Testis (tissue), 3 donors: ENCODE data around the gene RND3. TPM values are rescaled to one million over a fixed set of nuclear protein-coding genes. Genes with fewer than 3 reads are reported as not detected.

Experiments used
- DNase-seq: peaks from one replicate; pipeline ENCODE4 v3.0.0-alpha.2; 2019
- H3K27ac ChIP-seq, 2 donors: fragments of 200-600 bp; sonication (generic); one replicate each; pipeline ENCODE4 v1.5.1; 2019
- H3K27me3 ChIP-seq: fragments of 200-600 bp; sonication (generic); one replicate; pipeline ENCODE4 v1.5.1; 2019
- H3K36me3 ChIP-seq: fragments of 200-600 bp; sonication (generic); one replicate; pipeline ENCODE4 v1.5.1; 2017; ENCODE audit warnings: low read depth; ENCODE audit errors: missing control alignments
- H3K4me1 ChIP-seq: fragments of 200-600 bp; sonication (generic); one replicate; pipeline ENCODE4 v1.5.1; 2019
- H3K4me3 ChIP-seq, 2 donors: fragments of 200-600 bp; sonication (generic); one replicate each; pipeline ENCODE4 v1.5.1; 2017 to 2019
- H3K9me3 ChIP-seq: fragments of 200-600 bp; sonication (generic); one replicate; pipeline ENCODE4 v1.5.1; 2017
- POLR2A ChIP-seq: fragments of 450-650 bp; IDR thresholded peaks from one replicate; pipeline ENCODE4 v1.6.1; 2017; ENCODE audit warnings: antibody characterized with exemption, mild to moderate bottlenecking, moderate library complexity
- WGBS, 2 donors: methylation state at CpG; one replicate each; pipeline ENCODE4 v1.1.5; 2018; 5-methylcytosine and 5-hydroxymethylcytosine counted together
- intact Hi-C: fragments of 100-400 bp; cut with DNase I; formaldehyde crosslinking; loops from one replicate; pipeline ENCODE4 v1.15.1; 2023; ENCODE audit warnings: low total_unique reads
- polyA plus RNA-seq: library from polyadenylated mRNA; stranded (reverse); fragments of 350-450 nt; fragmentation: Illumina TruSeq; extraction: RNeasy Lipid Tissue Mini Kit (QIAGEN cat#74804); gene quantifications from one replicate; pipeline ENCODE4 v1.2.3, GENCODE V29; 2014; ENCODE audit warnings: low read depth, low replicate concordance; ENCODE audit not compliant: insufficient read depth
- total RNA-seq, 2 donors: library from RNA; depleted of rRNA; stranded (reverse); fragments of >200 nt; gene quantifications; one replicate each; pipeline ENCODE4 v1.2.3, GENCODE V29; 2016
- TF ChIP-seq, protein P1 (sequence below), 3 experiments: fragments of 450-650 bp in 2 of 3; fragments of 200-600 bp in 1 of 3; sonication (generic) in 1 of 3; IDR thresholded peaks; one replicate each; pipeline ENCODE4 v1.5.1; 2016 to 2019; ENCODE audit warnings: antibody characterized with exemption in 3 of 3, mild to moderate bottlenecking in 2 of 3, moderate library complexity in 1 of 3

Gene RND3
- total and polyA plus RNA-seq, 3 donors from 2014 or later, result 5.0 to 10.2 (median 8.0) TPM

GRCh38 chr2:150468350-150468960, 19.0 kb downstream of the RND3 start:
- H3K27me3 ChIP-seq, result no peaks in the 10 kb centered on the region
- H3K9me3 ChIP-seq, result no peaks in the 10 kb centered on the region
- H3K4me3 ChIP-seq, result no peak overlapping the region
- no peaks in the 10 kb centered on the region for H3K36me3 ChIP-seq
- no peak overlapping the region for H3K27ac ChIP-seq
- no peak for DNase-seq
- TF ChIP-seq POLR2A, result no peak
- TF ChIP-seq, protein P1, sequence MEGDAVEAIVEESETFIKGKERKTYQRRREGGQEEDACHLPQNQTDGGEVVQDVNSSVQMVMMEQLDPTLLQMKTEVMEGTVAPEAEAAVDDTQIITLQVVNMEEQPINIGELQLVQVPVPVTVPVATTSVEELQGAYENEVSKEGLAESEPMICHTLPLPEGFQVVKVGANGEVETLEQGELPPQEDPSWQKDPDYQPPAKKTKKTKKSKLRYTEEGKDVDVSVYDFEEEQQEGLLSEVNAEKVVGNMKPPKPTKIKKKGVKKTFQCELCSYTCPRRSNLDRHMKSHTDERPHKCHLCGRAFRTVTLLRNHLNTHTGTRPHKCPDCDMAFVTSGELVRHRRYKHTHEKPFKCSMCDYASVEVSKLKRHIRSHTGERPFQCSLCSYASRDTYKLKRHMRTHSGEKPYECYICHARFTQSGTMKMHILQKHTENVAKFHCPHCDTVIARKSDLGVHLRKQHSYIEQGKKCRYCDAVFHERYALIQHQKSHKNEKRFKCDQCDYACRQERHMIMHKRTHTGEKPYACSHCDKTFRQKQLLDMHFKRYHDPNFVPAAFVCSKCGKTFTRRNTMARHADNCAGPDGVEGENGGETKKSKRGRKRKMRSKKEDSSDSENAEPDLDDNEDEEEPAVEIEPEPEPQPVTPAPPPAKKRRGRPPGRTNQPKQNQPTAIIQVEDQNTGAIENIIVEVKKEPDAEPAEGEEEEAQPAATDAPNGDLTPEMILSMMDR (IDR thresholded peaks at IDR 0.05), result no peak
- no peaks in the 10 kb centered on the region for H3K4me1 ChIP-seq
- WGBS, 2 donors, result 80 to 84% methylated on average over 7 of the region's 7 CpGs
- intact Hi-C loops, result no loop called here

DNA sequence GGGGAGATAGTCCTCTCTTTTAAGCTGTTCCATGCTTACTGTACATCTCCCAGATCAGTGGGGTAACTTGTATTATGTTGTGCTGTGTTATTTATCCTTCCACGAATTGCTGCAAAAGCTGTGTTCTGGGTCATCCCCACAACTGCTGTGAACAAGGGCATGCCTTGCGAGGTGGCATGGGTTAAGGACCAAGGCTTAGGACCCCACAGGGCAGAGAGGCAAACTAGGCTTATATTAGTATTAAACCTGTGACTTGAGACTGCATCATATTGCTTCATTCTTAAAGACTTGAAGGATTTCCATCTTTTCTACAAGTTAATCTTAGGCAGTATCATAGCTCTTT, 19.9 kb downstream of the RND3 start:
- H3K36me3 ChIP-seq, result no peaks in the 10 kb centered on the region
- intact Hi-C loops, result no loop called here
- 82 to 84% methylated on average over 2 of the region's 2 CpGs for WGBS, 2 donors
- H3K27me3 ChIP-seq, result no peaks in the 10 kb centered on the region
- TF ChIP-seq, protein P1 (IDR thresholded peaks at IDR 0.05), result no peak
- no peak for TF ChIP-seq POLR2A
- H3K4me1 ChIP-seq, result no peaks in the 10 kb centered on the region
- no peak for DNase-seq
- H3K27ac ChIP-seq, result no peak overlapping the region
- no peaks in the 10 kb centered on the region for H3K9me3 ChIP-seq
- no peak overlapping the region for H3K4me3 ChIP-seq

DNA sequence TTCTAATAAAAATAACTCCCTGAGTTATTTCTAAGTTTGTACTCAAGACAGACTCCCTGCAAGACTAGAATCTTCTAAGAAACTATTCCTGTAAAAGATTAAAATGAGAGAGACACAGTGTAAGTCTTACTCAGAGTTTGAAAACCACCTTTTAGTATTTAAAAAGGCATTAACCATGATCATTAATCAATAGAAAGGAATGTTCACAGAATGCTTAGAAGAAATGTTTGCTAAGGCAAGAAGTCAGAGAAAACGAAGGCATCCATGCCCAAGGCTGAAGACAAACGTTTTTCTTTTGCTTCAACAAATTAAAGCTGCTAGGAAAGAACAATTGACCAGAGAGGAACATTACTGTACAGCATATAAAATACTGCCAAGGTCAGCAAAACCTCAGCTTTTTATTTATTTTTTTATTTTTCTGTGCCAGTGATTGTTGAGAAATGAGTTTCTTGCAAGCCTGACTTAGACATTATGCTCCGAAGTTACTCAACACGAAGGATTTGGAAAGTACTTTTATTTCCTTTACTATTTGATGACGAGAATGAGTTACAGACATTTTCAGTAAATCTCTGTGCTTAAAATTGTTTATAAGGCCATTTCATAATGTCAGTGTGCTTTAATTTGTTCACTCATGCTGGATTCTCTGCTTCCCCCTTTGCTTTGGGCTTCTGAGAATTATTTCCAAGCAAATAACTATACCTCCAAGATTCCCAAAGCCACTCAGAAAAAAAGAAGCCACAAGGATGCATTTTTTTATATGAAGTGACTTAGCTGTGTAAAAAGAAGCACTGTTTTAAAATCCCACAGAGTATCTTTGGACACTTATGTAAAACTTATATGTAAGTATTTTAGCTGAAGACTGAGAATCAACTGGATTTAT, 20.5 kb downstream of the RND3 start:
- Histone ChIP-seq H3K36me3 (no peaks in the 10 kb centered on the region), H3K27ac (no peak overlapping the region), H3K4me1 (no peaks in the 10 kb centered on the region), H3K9me3 (no peaks in the 10 kb centered on the region), H3K4me3 (no peak overlapping the region), H3K27me3 (no peaks in the 10 kb centered on the region)
- TF ChIP-seq, protein P1 (IDR thresholded peaks at IDR 0.05), result no peak
- no peak for TF ChIP-seq POLR2A
- intact Hi-C loops, result no loop called here
- no peak for DNase-seq
- 36 to 39% methylated on average over 5 of the region's 5 CpGs for WGBS, 2 donors

- Histone ChIP-seq H3K27me3 (no peaks in the 10 kb centered on the region), H3K36me3 (no peaks in the 10 kb centered on the region), H3K27ac (no peak overlapping the region), H3K4me3 (no peak overlapping the region), H3K9me3 (no peaks in the 10 kb centered on the region), H3K4me1 (no peaks in the 10 kb centered on the region)
- no peak for DNase-seq
- 91 to 95% methylated on average over 4 of the region's 4 CpGs for WGBS, 2 donors
- TF ChIP-seq POLR2A, result no peak
- TF ChIP-seq, protein P1 (IDR thresholded peaks at IDR 0.05), result no peak
- intact Hi-C loops, result no loop called here
Measured at GRCh38 chr2:150465703-150466569, 21.5 kb downstream of the RND3 start.
